ENCODE data around the gene MORF4L2.

MORF4L2 gene

DNA sequence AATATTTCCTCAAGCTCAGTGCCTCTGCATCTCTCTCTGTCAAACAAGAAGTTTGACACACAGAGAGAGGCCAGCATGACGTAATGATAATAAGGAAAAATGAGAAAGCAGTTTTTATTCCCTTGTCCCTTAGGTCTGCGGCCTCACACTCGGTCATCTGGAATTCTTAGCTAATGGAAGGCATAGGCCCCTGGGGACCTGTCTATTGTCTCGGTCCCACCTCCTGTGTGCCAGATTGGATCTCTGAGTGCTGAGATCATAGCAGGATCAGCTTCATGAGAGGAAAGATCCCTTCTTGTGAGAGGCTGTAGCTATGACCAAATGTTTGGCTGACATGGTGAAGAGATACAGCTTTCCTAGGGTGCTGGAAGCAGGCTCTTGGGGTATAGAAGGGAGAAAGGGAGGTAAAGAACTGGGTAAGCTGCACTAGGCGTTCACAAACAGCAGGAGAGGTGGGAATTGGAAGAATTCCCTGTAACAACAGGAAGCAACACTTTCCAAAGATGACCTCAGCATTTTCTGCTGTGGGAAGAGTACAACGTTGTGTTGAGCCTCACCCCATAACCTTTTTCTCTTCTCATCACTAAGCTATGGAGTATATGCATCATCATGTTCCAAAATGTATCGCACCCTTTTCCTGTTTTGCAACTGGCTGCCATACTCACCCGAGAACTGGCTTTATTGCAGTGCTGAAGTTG lies 44.4 kb upstream of the MORF4L2 start:
- no peaks in the 10 kb centered on the region for H3K36me3 ChIP-seq (ENCODE audit: insufficient read depth, low read length)
- no peaks in the 10 kb centered on the region for H3K79me2 ChIP-seq (ENCODE audit: insufficient read depth, low read length)
- TF ChIP-seq EZH2 (IDR thresholded peaks at IDR 0.05; ENCODE audit: borderline replicate concordance, low read depth, low read length, severe bottlenecking) = no peak
- TF ChIP-seq, protein P1, sequence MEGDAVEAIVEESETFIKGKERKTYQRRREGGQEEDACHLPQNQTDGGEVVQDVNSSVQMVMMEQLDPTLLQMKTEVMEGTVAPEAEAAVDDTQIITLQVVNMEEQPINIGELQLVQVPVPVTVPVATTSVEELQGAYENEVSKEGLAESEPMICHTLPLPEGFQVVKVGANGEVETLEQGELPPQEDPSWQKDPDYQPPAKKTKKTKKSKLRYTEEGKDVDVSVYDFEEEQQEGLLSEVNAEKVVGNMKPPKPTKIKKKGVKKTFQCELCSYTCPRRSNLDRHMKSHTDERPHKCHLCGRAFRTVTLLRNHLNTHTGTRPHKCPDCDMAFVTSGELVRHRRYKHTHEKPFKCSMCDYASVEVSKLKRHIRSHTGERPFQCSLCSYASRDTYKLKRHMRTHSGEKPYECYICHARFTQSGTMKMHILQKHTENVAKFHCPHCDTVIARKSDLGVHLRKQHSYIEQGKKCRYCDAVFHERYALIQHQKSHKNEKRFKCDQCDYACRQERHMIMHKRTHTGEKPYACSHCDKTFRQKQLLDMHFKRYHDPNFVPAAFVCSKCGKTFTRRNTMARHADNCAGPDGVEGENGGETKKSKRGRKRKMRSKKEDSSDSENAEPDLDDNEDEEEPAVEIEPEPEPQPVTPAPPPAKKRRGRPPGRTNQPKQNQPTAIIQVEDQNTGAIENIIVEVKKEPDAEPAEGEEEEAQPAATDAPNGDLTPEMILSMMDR (IDR thresholded peaks at IDR 0.05; ENCODE audit: borderline replicate concordance, extremely low read depth, low read length, poor library complexity, severe bottlenecking) = no peak
- H3K9ac ChIP-seq (ENCODE audit: low read depth, low read length) = no peak overlapping the region
- no peaks in the 10 kb centered on the region for H3K9me3 ChIP-seq (ENCODE audit: insufficient read depth, low read length, severe bottlenecking)
- no peaks in the 10 kb centered on the region for H3K27me3 ChIP-seq (ENCODE audit: insufficient read depth, low read length, poor library complexity)
- no peak overlapping the region for H2AFZ ChIP-seq (ENCODE audit: low read depth, low read length)
- no peak overlapping the region for H3K4me2 ChIP-seq (ENCODE audit: insufficient read depth, low read length)
- H3K27ac ChIP-seq (ENCODE audit: low read length) = no peak overlapping the region
- no peak for DNase-seq
- no peak for ATAC-seq (ENCODE audit: insufficient read depth, low read depth)
- H3K4me1 ChIP-seq (ENCODE audit: insufficient read depth, low read length) = no peaks in the 10 kb centered on the region
- H4K20me1 ChIP-seq (ENCODE audit: insufficient read depth, low read length) = no peaks in the 10 kb centered on the region
- H3K4me3 ChIP-seq (ENCODE audit: low read depth in 1 of 2, low read length in 2 of 2) = no peak overlapping the region

GRCh38 chrX:103730147-103730795 lies 43.8 kb upstream of the MORF4L2 start:
- no peak for TF ChIP-seq EZH2 (IDR thresholded peaks at IDR 0.05; ENCODE audit: borderline replicate concordance, low read depth, low read length, severe bottlenecking)
- TF ChIP-seq, protein P1 (IDR thresholded peaks at IDR 0.05; ENCODE audit: borderline replicate concordance, extremely low read depth, low read length, poor library complexity, severe bottlenecking) = no peak
- no peak overlapping the region for H3K4me2 ChIP-seq (ENCODE audit: insufficient read depth, low read length)
- H2AFZ ChIP-seq (ENCODE audit: low read depth, low read length) = no peak overlapping the region
- H3K79me2 ChIP-seq (ENCODE audit: insufficient read depth, low read length) = no peaks in the 10 kb centered on the region
- DNase-seq = no peak
- no peaks in the 10 kb centered on the region for H3K27me3 ChIP-seq (ENCODE audit: insufficient read depth, low read length, poor library complexity)
- no peaks in the 10 kb centered on the region for H3K36me3 ChIP-seq (ENCODE audit: insufficient read depth, low read length)
- H4K20me1 ChIP-seq (ENCODE audit: insufficient read depth, low read length) = no peaks in the 10 kb centered on the region
- H3K9ac ChIP-seq (ENCODE audit: low read depth, low read length) = no peak overlapping the region
- ATAC-seq (ENCODE audit: insufficient read depth, low read depth) = no peak
- H3K4me1 ChIP-seq (ENCODE audit: insufficient read depth, low read length) = no peaks in the 10 kb centered on the region
- H3K4me3 ChIP-seq (ENCODE audit: low read depth in 1 of 2, low read length in 2 of 2) = no peak overlapping the region
- H3K9me3 ChIP-seq (ENCODE audit: insufficient read depth, low read length, severe bottlenecking) = no peaks in the 10 kb centered on the region
- no peak overlapping the region for H3K27ac ChIP-seq (ENCODE audit: low read length)

DNA sequence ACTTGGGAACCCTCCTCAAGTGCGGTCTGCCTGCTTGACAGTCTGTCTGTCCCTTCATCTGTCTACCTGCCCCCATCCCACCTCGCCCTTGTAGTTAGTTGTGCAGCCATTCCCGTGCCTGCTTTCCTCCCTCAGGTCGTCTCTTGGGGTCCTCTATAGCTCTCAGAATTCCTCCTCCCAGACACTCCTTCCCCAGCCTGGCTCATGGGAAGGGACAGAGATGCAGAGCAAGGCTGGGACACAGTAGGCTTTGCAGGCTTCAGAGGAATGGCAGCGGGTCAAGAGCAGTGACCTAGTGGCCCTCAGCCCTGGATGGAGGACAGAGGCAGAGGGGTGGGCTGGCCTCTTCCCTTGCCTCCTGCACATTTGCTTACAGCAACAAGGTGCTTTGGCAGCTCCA lies 42.5 kb upstream of the MORF4L2 start:
- Histone ChIP-seq H3K9ac (ENCODE audit: low read depth, low read length) (no peak overlapping the region), H3K4me3 (ENCODE audit: low read depth in 1 of 2, low read length in 2 of 2) (no peak overlapping the region), H3K36me3 (ENCODE audit: insufficient read depth, low read length) (no peaks in the 10 kb centered on the region), H4K20me1 (ENCODE audit: insufficient read depth, low read length) (no peaks in the 10 kb centered on the region), H2AFZ (ENCODE audit: low read depth, low read length) (no peak overlapping the region), H3K27me3 (ENCODE audit: insufficient read depth, low read length, poor library complexity) (no peaks in the 10 kb centered on the region), H3K79me2 (ENCODE audit: insufficient read depth, low read length) (no peaks in the 10 kb centered on the region), H3K4me2 (ENCODE audit: insufficient read depth, low read length) (no peak overlapping the region), H3K9me3 (ENCODE audit: insufficient read depth, low read length, severe bottlenecking) (no peaks in the 10 kb centered on the region), H3K4me1 (ENCODE audit: insufficient read depth, low read length) (no peaks in the 10 kb centered on the region), H3K27ac (ENCODE audit: low read length) (no peak overlapping the region)
- TF ChIP-seq EZH2 (IDR thresholded peaks at IDR 0.05; ENCODE audit: borderline replicate concordance, low read depth, low read length, severe bottlenecking) = no peak
- TF ChIP-seq, protein P1 (IDR thresholded peaks at IDR 0.05; ENCODE audit: borderline replicate concordance, extremely low read depth, low read length, poor library complexity, severe bottlenecking) = no peak
- no peak for DNase-seq
- ATAC-seq (ENCODE audit: insufficient read depth, low read depth) = no peak

Data from DND-41 (cell line).